CD4-positive, alpha-beta T cell (primary cell): ENCODE data around the gene PHRF1. TPM values are rescaled to one million over a fixed set of nuclear protein-coding genes. Genes with fewer than 3 reads are reported as not detected.
A peak's percentile ranks its signal among the peaks of the same experiment; 100 is the strongest.

Source experiments
- ATAC-seq: fragments of 200-7000 bp; cut with Tn5 transposase; one replicate; pipeline ENCODE4 v1.10.0; 2022; ENCODE audit warnings: mild to moderate bottlenecking; ENCODE audit not compliant: poor library complexity
- CTCF ChIA-PET: fragments of 350-600 bp; sonication (Branson Sonifier 250); formaldehyde crosslinking; loops from one replicate; lab custom pipeline; 2021; ENCODE audit warnings: antibody characterized with exemption, inconsistent platforms; lab: Charles Lee
- POLR2A ChIA-PET: fragments of 350-600 bp; sonication (Branson Sonifier 250); formaldehyde crosslinking; loops from one replicate; lab custom pipeline; 2021; ENCODE audit warnings: antibody characterized with exemption, inconsistent platforms; lab: Charles Lee
- DNase-seq, 14 experiments: peaks; one replicate each; pipeline ENCODE4 v3.0.0-alpha.2; 2013 to 2020; ENCODE audit warnings: mixed read lengths in 2 of 14
- H3K27ac ChIP-seq, 2 donors: one replicate each; pipeline versions ENCODE4 v1.5.1 to v1.7.0; 2013; ENCODE audit warnings: low read length in 2 of 2, low read depth in 1 of 2, mild to moderate bottlenecking in 1 of 2
- H3K27me3 ChIP-seq, 2 experiments: 1 replicate in 1 of 2; 2 replicates in 1 of 2; pipeline versions ENCODE4 v1.6.1 to v1.7.0; 2013; ENCODE audit warnings: low read length in 2 of 2, control low read depth in 1 of 2, mild to moderate bottlenecking in 1 of 2, moderate library complexity in 1 of 2; ENCODE audit not compliant: insufficient read depth in 2 of 2, control insufficient read depth in 1 of 2
- H3K36me3 ChIP-seq: one replicate; pipeline ENCODE4 v1.6.1; 2013; ENCODE audit warnings: low read length, control low read depth; ENCODE audit not compliant: insufficient read depth
- H3K4me1 ChIP-seq: one replicate; pipeline ENCODE4 v1.6.1; 2013; ENCODE audit warnings: low read length, control low read depth; ENCODE audit not compliant: insufficient read depth
- H3K4me3 ChIP-seq: one replicate; pipeline ENCODE4 v1.5.1; 2013; ENCODE audit warnings: mild to moderate bottlenecking, low read length, moderate library complexity
- H3K9me3 ChIP-seq, 2 experiments: 1 replicate in 1 of 2; 2 replicates in 1 of 2; pipeline versions ENCODE4 v1.6.1 to v1.7.0; 2013; ENCODE audit warnings: low read length in 2 of 2, mild to moderate bottlenecking in 2 of 2, control low read depth in 1 of 2, moderate library complexity in 1 of 2; ENCODE audit not compliant: control insufficient read depth in 1 of 2, insufficient read depth in 1 of 2
- H3K27ac Mint-ChIP-seq: one replicate; pipeline ENCODE4 v1.8.0; 2020; ENCODE audit warnings: mixed read lengths
- H3K27me3 Mint-ChIP-seq: one replicate; pipeline ENCODE4 v1.8.0; 2021; ENCODE audit warnings: mixed read lengths
- H3K36me3 Mint-ChIP-seq: one replicate; pipeline ENCODE4 v1.8.0; 2021; ENCODE audit warnings: low read depth, mixed read lengths
- H3K4me1 Mint-ChIP-seq: one replicate; pipeline ENCODE4 v1.8.0; 2021; ENCODE audit warnings: low read depth, mixed read lengths
- H3K4me3 Mint-ChIP-seq: one replicate; pipeline ENCODE4 v1.8.0; 2020; ENCODE audit warnings: mild to moderate bottlenecking, mixed read lengths
- H3K9me3 Mint-ChIP-seq: one replicate; pipeline ENCODE4 v1.8.0; 2020; ENCODE audit warnings: mixed read lengths
- CTCF ChIP-seq: fragments of 200-600 bp; IDR thresholded peaks from one replicate; pipeline ENCODE4 v1.8.0; 2022; ENCODE audit warnings: antibody characterized with exemption, mild to moderate bottlenecking
- intact Hi-C, 2 experiments: fragments of 100-400 bp; cut with DNase I in 1 of 2; cut with micrococcal nuclease in 1 of 2; formaldehyde crosslinking; loops; one replicate each; pipeline versions ENCODE4 v1.15.1 to v1.9.0; 2023 to 2025; cut with DNase I, micrococcal nuclease
- total RNA-seq, 174 experiments: library from RNA in 2 of 174; stranded (reverse) in 2 of 174; gene quantifications; one replicate each; pipeline ENCODE4 v1.2.3 and lab custom pipeline; 2021 to 2026

The PHRF1 gene
- total RNA-seq, 2 experiments from 2014 or later: 37.1 to 37.6 TPM

GRCh38 chr11:605286-606129 is 29.2 kb downstream of the PHRF1 start:
- Mint-ChIP-seq H3K9me3 (no peaks in the 10 kb centered on the region), H3K4me3 (no peak overlapping the region), H3K4me1 (no peaks in the 10 kb centered on the region), H3K36me3 (peaks cover 53% of the 10 kb centered on the region), H3K27me3 (no peaks in the 10 kb centered on the region), H3K27ac (no peak overlapping the region)
- Histone ChIP-seq H3K36me3 (peaks cover 89% of the 10 kb centered on the region), H3K27me3 (no peaks in the 10 kb centered on the region), H3K4me3 (no peak overlapping the region), H3K4me1 (no peaks in the 10 kb centered on the region), H3K27ac (no peak overlapping the region), H3K9me3 (no peaks in the 10 kb centered on the region)
- ATAC-seq: no peak
- no peak for DNase-seq
- intact Hi-C loops: no loop called here
- no peak for TF ChIP-seq CTCF
- ChIA-PET POLR2A (no interaction called here), CTCF (no interaction called here)

- Histone ChIP-seq H3K4me3 (no peak overlapping the region), H3K27ac (no peak overlapping the region), H3K36me3 (peaks cover 93% of the 10 kb centered on the region), H3K27me3 (no peaks in the 10 kb centered on the region), H3K9me3 (no peaks in the 10 kb centered on the region), H3K4me1 (no peaks in the 10 kb centered on the region)
- ATAC-seq: no peak
- Mint-ChIP-seq H3K9me3 (no peaks in the 10 kb centered on the region), H3K27me3 (no peaks in the 10 kb centered on the region), H3K36me3 (peaks cover 58% of the 10 kb centered on the region), H3K4me1 (no peaks in the 10 kb centered on the region), H3K27ac (no peak overlapping the region), H3K4me3 (no peak overlapping the region)
- DNase-seq: no peak
- no peak for TF ChIP-seq CTCF
- ChIA-PET POLR2A (interaction anchor here (0.6 kb wide), 1 partner anchor 1792 kb away, joined by 3 read pairs; no protein-coding TSS in a partner anchor), CTCF (no interaction called here)
- intact Hi-C loops: no loop called here
Observed at GRCh38 chr11:606245-606644, 30.0 kb downstream of the PHRF1 start.

GRCh38 chr11:607020-607780 is 30.9 kb downstream of the PHRF1 start:
- ATAC-seq (no peak), DNase-seq (peak in 1 of 14 experiments; percentile 23)
- H3K27ac ChIP-seq: no peak overlapping the region
- no peak for TF ChIP-seq CTCF
- CTCF ChIA-PET: interaction anchor here (0.6 kb wide), 1 partner anchor 59 kb away, joined by 3 read pairs; no protein-coding TSS in a partner anchor
- H3K27me3 Mint-ChIP-seq: no peaks in the 10 kb centered on the region
- no peaks in the 10 kb centered on the region for H3K27me3 ChIP-seq
- H3K27ac Mint-ChIP-seq: no peak overlapping the region
- no peak overlapping the region for H3K4me3 ChIP-seq
- H3K4me1 ChIP-seq: no peaks in the 10 kb centered on the region
- H3K4me1 Mint-ChIP-seq: peaks cover 3% of the 10 kb centered on the region
- intact Hi-C loops: no loop called here
- peaks cover 58% of the 10 kb centered on the region for H3K36me3 Mint-ChIP-seq
- H3K36me3 ChIP-seq: peaks cover 92% of the 10 kb centered on the region
- H3K4me3 Mint-ChIP-seq: no peak overlapping the region
- POLR2A ChIA-PET: interaction anchor here (0.6 kb wide), 1 partner anchor 1791 kb away, joined by 3 read pairs; no protein-coding TSS in a partner anchor
- no peaks in the 10 kb centered on the region for H3K9me3 Mint-ChIP-seq
- H3K9me3 ChIP-seq: no peaks in the 10 kb centered on the region
